ENCODE measurements around the gene ZBTB7B.

ZBTB7B gene

GRCh38 chr1:155064832-155065429 is 62.3 kb downstream of the ZBTB7B start:
- Histone ChIP-seq H3K36me3 (ENCODE audit: control insufficient read depth, insufficient read depth, low read length) (peaks cover 7% of the 10 kb centered on the region), H3K9me3 (ENCODE audit: control insufficient read depth, insufficient read depth, low read length) (no peaks in the 10 kb centered on the region), H3K9ac (ENCODE audit: low read depth, low read length) (no peak overlapping the region), H3K27me3 (ENCODE audit: control insufficient read depth, insufficient read depth, low read length) (no peaks in the 10 kb centered on the region), H3K4me1 (ENCODE audit: control insufficient read depth, insufficient read depth, low read length) (peaks cover 7% of the 10 kb centered on the region), H3K4me3 (ENCODE audit: low read depth, low read length) (peak overlapping the region; percentile 85)

- Histone ChIP-seq H3K4me1 (ENCODE audit: control insufficient read depth, insufficient read depth, low read length) (peaks cover 7% of the 10 kb centered on the region), H3K4me3 (ENCODE audit: low read depth, low read length) (no peak overlapping the region), H3K36me3 (ENCODE audit: control insufficient read depth, insufficient read depth, low read length) (peaks cover 7% of the 10 kb centered on the region), H3K9me3 (ENCODE audit: control insufficient read depth, insufficient read depth, low read length) (no peaks in the 10 kb centered on the region), H3K9ac (ENCODE audit: low read depth, low read length) (no peak overlapping the region), H3K27me3 (ENCODE audit: control insufficient read depth, insufficient read depth, low read length) (peaks cover 9% of the 10 kb centered on the region)
These were observed 64.2 kb downstream of the ZBTB7B start for GRCh38 chr1:155066777-155067176.

All from iPS-15b (cell line).